ENCODE measurements around the gene PRKAR1B.

- TF ChIP-seq, protein P1, sequence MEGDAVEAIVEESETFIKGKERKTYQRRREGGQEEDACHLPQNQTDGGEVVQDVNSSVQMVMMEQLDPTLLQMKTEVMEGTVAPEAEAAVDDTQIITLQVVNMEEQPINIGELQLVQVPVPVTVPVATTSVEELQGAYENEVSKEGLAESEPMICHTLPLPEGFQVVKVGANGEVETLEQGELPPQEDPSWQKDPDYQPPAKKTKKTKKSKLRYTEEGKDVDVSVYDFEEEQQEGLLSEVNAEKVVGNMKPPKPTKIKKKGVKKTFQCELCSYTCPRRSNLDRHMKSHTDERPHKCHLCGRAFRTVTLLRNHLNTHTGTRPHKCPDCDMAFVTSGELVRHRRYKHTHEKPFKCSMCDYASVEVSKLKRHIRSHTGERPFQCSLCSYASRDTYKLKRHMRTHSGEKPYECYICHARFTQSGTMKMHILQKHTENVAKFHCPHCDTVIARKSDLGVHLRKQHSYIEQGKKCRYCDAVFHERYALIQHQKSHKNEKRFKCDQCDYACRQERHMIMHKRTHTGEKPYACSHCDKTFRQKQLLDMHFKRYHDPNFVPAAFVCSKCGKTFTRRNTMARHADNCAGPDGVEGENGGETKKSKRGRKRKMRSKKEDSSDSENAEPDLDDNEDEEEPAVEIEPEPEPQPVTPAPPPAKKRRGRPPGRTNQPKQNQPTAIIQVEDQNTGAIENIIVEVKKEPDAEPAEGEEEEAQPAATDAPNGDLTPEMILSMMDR (conservative IDR thresholded peaks at IDR 0.05; ENCODE audit: low read depth, low read length) = no peak
- no peak for TF ChIP-seq EZH2 (IDR thresholded peaks at IDR 0.05; ENCODE audit: borderline replicate concordance, low read depth, low read length, poor library complexity, severe bottlenecking)
These were observed 2.3 kb upstream of the PRKAR1B start for GRCh38 chr7:729140-730000.

Measured in A673 (cell line).